A549 (cell line): ENCODE measurements around the gene VWF. TPM values are rescaled to one million over a fixed set of nuclear protein-coding genes. Genes with fewer than 3 reads are reported as not detected.

Experiments used
- ATAC-seq, 2 experiments: fragments of 200-7000 bp in 1 of 2; fragments of >200 bp in 1 of 2; cut with Nextera tagmentation in 1 of 2; cut with Tn5 transposase in 1 of 2; 3 replicates each; pipeline versions ENCODE4 v1.8.0 to v1.9.1; 2018 to 2020; ENCODE audit warnings: mild to moderate bottlenecking in 1 of 2, moderate library complexity in 1 of 2
- CTCF ChIA-PET: fragments of 300-600 bp; sonication (Branson Sonifier 250); formaldehyde crosslinking; extraction: SDS; loops from one replicate; lab custom pipeline; 2021; ENCODE audit warnings: antibody characterized with exemption, inconsistent platforms; lab: Yijun Ruan, JAX
- POLR2A ChIA-PET: fragments of 350-600 bp; formaldehyde crosslinking; extraction: SDS; loops from one replicate; lab custom pipeline; 2021; ENCODE audit warnings: antibody characterized with exemption, inconsistent platforms; lab: Yijun Ruan, JAX
- DNase-seq, 2 experiments: peaks; one replicate each; pipeline versions ENCODE4 v3.0.0 to v3.0.0-alpha.2; 2011 to 2016; ENCODE audit warnings: low read depth in 1 of 2, low spot score in 1 of 2
- FAIRE-seq: peaks from 2 replicates; lab custom pipeline; 2011; peaks lifted over from hg19 to GRCh38; lab: Jason Lieb, UNC
- H3K27ac ChIP-seq, 2 experiments: fragments of >200 bp; sonication (Bioruptor Twin); formaldehyde crosslinking; 3 replicates each; pipeline ENCODE4 v1.5.1; 2016 to 2017
- H3K4me1 ChIP-seq: fragments of >200 bp; sonication (Bioruptor Twin); formaldehyde crosslinking; 3 replicates; pipeline ENCODE4 v1.6.1; 2016
- H3K4me2 ChIP-seq: fragments of >200 bp; sonication (Bioruptor Twin); formaldehyde crosslinking; 3 replicates; pipeline ENCODE4 v1.6.1; 2016
- H3K4me3 ChIP-seq: fragments of >200 bp; sonication (Bioruptor Twin); formaldehyde crosslinking; 3 replicates; pipeline ENCODE4 v1.5.1; 2016
- H3K9me3 ChIP-seq: fragments of >200 bp; sonication (Bioruptor Twin); formaldehyde crosslinking; 3 replicates; pipeline ENCODE4 v1.6.1; 2016
- CHD4 ChIP-seq: fragments of 200-600 bp; sonication (generic); IDR thresholded peaks from 2 replicates; pipeline ENCODE4 v1.6.1; 2016; ENCODE audit warnings: antibody characterized with exemption, mild to moderate bottlenecking, borderline replicate concordance
- EHMT2 ChIP-seq: fragments of 200-600 bp; sonication (generic); IDR thresholded peaks from 2 replicates; pipeline ENCODE4 v1.6.1; 2016; ENCODE audit warnings: antibody characterized with exemption, low read depth, mild to moderate bottlenecking, moderate library complexity
- GATA3 ChIP-seq: IDR thresholded peaks from 2 replicates; pipeline ENCODE4 v1.6.1; 2012; ENCODE audit warnings: borderline replicate concordance
- HEYL ChIP-seq: fragments of 250-450 bp; sonication (Bioruptor Pico); IDR thresholded peaks from 2 replicates; pipeline ENCODE4 v1.8.0; 2021; ENCODE audit warnings: mild to moderate bottlenecking, moderate library complexity
- HOXA7 ChIP-seq: fragments of 250-450 bp; sonication (Bioruptor Pico); IDR thresholded peaks from 2 replicates; pipeline ENCODE4 v1.5.0; 2020; ENCODE audit warnings: mild to moderate bottlenecking, moderate library complexity
- NPAS2 ChIP-seq: fragments of 250-450 bp; sonication (Bioruptor Pico); IDR thresholded peaks from 2 replicates; pipeline ENCODE4 v1.8.0; 2022; ENCODE audit warnings: mild to moderate bottlenecking, moderate library complexity, borderline replicate concordance
- NR3C1 ChIP-seq: fragments of >200 bp; sonication (Bioruptor Twin); formaldehyde crosslinking; IDR thresholded peaks from 3 replicates; pipeline ENCODE4 v1.6.1; 2017
- POLR2A ChIP-seq: IDR thresholded peaks from 2 replicates; pipeline ENCODE4 v1.6.1; 2012; ENCODE audit warnings: mild to moderate bottlenecking, low read length
- POLR2AphosphoS2 ChIP-seq: conservative IDR thresholded peaks from 2 replicates; pipeline ENCODE4 v1.6.1; 2012; ENCODE audit warnings: low read length, improper control_type of control experiment, inconsistent platforms
- RAD21 ChIP-seq, 2 experiments: fragments of >200 bp in 1 of 2; sonication (Bioruptor Twin) in 1 of 2; formaldehyde crosslinking in 1 of 2; IDR thresholded peaks in 1 of 2; conservative IDR thresholded peaks in 1 of 2; 2 replicates in 1 of 2; 3 replicates in 1 of 2; pipeline ENCODE4 v1.6.1; 2012 to 2018; ENCODE audit warnings: inconsistent platforms in 1 of 2
- RARB ChIP-seq: fragments of 250-450 bp; sonication (Bioruptor Pico); IDR thresholded peaks from 2 replicates; pipeline ENCODE4 v1.8.0; 2021; ENCODE audit warnings: mild to moderate bottlenecking, moderate library complexity
- RCOR1 ChIP-seq: fragments of 150-350 bp; IDR thresholded peaks from 2 replicates; pipeline ENCODE4 v1.6.1; 2014; ENCODE audit warnings: antibody characterized with exemption, low read length, low read depth
- ZSCAN20 ChIP-seq: fragments of 250-450 bp; sonication (Bioruptor Pico); IDR thresholded peaks from 2 replicates; pipeline ENCODE4 v1.8.0; 2022; ENCODE audit warnings: mild to moderate bottlenecking, moderate library complexity
- WGBS: methylation state at CpG from one replicate; pipeline ENCODE4 v1.1.6; 2017; ENCODE audit errors: missing lambda C conversion rate; 5-methylcytosine and 5-hydroxymethylcytosine counted together
- polyA plus RNA-seq, 4 experiments: library from polyadenylated mRNA; depleted of rRNA in 3 of 4; stranded (reverse); fragments of >200 nt; fragmentation: RNase III in 1 of 4; extraction: RNeasy Plus Mini Kit Qiagen cat#74134 plus additional on column Dnase treatment in 1 of 4; gene quantifications; 2 replicates in 3 of 4; 3 replicates in 1 of 4; pipeline ENCODE4 v1.2.3, GENCODE V29; 2011 to 2017
- TF ChIP-seq, protein P1 (sequence below): fragments of 450-650 bp; IDR thresholded peaks from 2 replicates; pipeline ENCODE4 v1.6.1; 2014; ENCODE audit warnings: antibody characterized with exemption
- TF ChIP-seq, protein P2 (sequence below): fragments of 250-450 bp; sonication (Bioruptor Pico); IDR thresholded peaks from 2 replicates; pipeline ENCODE4 v1.5.0; 2020; ENCODE audit warnings: low read depth, mild to moderate bottlenecking, moderate library complexity
- TF ChIP-seq, protein P3 (sequence below): fragments of >200 bp; sonication (Bioruptor Twin); formaldehyde crosslinking; IDR thresholded peaks from 3 replicates; pipeline ENCODE4 v1.5.1; 2016
- TF ChIP-seq, protein P4 (sequence below): fragments of >200 bp; sonication (Bioruptor Twin); formaldehyde crosslinking; IDR thresholded peaks from 3 replicates; pipeline ENCODE4 v1.6.1; 2016

Gene VWF
- polyA plus RNA-seq, 2 of the 4 experiments (the other 2 are of a cell fraction), result 0.01 TPM; not detected in 1

GRCh38 chr12:6125310-6125608, 789 bp upstream of the VWF start (continued):
- TF ChIP-seq, protein P1, sequence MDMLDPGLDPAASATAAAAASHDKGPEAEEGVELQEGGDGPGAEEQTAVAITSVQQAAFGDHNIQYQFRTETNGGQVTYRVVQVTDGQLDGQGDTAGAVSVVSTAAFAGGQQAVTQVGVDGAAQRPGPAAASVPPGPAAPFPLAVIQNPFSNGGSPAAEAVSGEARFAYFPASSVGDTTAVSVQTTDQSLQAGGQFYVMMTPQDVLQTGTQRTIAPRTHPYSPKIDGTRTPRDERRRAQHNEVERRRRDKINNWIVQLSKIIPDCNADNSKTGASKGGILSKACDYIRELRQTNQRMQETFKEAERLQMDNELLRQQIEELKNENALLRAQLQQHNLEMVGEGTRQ, result no peak
- no peak for TF ChIP-seq POLR2AphosphoS2
- TF ChIP-seq HEYL, result no peak
- TF ChIP-seq HOXA7, result no peak
- TF ChIP-seq NPAS2 (CRISPR knock-in tag), result no peak
- no peak for TF ChIP-seq POLR2A
- TF ChIP-seq RARB (CRISPR knock-in tag), result no peak

- Histone ChIP-seq H3K27ac (no peak overlapping the region), H3K4me3 (no peak overlapping the region), H3K4me1 (no peaks in the 10 kb centered on the region), H3K4me2 (no peak overlapping the region), H3K9me3 (no peaks in the 10 kb centered on the region)
- ATAC-seq, result no peak
- POLR2A ChIA-PET, result no interaction called here
- WGBS, result 53% methylated on average over 9 of the region's 9 CpGs
- no peak for DNase-seq
- no peak for FAIRE-seq
- CTCF ChIA-PET, result interaction anchor here (1.2 kb wide), 1 partner anchor 72 kb away, joined by 3 read pairs; no protein-coding TSS in a partner anchor
- TF ChIP-seq RCOR1 (no peak), ZSCAN20 (no peak), GATA3 (no peak)
Measured at GRCh38 chr12:6123258-6123657, 1.2 kb downstream of the VWF start.

GRCh38 chr12:6122201-6122600, 2.3 kb downstream of the VWF start:
- no peak for FAIRE-seq
- DNase-seq, result no peak
- no peak overlapping the region for H3K27ac ChIP-seq
- ChIA-PET CTCF (interaction anchor here (0.7 to 1.3 kb wide), 2 partner anchors 29 to 273 kb away, joined by 3 read pairs; no protein-coding TSS in a partner anchor), POLR2A (no interaction called here)
- no peaks in the 10 kb centered on the region for H3K9me3 ChIP-seq
- no peak for ATAC-seq
- no peaks in the 10 kb centered on the region for H3K4me1 ChIP-seq
- no peak overlapping the region for H3K4me3 ChIP-seq
- WGBS, result 63% methylated on average over 4 of the region's 4 CpGs
- no peak overlapping the region for H3K4me2 ChIP-seq
- TF ChIP-seq RAD21 (conservative IDR thresholded peaks at IDR 0.05 in 1 of 2, IDR thresholded peaks at IDR 0.05 in 1 of 2) (no peak), EHMT2 (no peak), CHD4 (no peak), POLR2A (no peak), NR3C1 (no peak), HOXA7 (no peak)
- TF ChIP-seq, protein P2, sequence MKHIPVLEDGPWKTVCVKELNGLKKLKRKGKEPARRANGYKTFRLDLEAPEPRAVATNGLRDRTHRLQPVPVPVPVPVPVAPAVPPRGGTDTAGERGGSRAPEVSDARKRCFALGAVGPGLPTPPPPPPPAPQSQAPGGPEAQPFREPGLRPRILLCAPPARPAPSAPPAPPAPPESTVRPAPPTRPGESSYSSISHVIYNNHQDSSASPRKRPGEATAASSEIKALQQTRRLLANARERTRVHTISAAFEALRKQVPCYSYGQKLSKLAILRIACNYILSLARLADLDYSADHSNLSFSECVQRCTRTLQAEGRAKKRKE (CRISPR knock-in tag), result no peak
- TF ChIP-seq, protein P1, result no peak
- TF ChIP-seq, protein P3, sequence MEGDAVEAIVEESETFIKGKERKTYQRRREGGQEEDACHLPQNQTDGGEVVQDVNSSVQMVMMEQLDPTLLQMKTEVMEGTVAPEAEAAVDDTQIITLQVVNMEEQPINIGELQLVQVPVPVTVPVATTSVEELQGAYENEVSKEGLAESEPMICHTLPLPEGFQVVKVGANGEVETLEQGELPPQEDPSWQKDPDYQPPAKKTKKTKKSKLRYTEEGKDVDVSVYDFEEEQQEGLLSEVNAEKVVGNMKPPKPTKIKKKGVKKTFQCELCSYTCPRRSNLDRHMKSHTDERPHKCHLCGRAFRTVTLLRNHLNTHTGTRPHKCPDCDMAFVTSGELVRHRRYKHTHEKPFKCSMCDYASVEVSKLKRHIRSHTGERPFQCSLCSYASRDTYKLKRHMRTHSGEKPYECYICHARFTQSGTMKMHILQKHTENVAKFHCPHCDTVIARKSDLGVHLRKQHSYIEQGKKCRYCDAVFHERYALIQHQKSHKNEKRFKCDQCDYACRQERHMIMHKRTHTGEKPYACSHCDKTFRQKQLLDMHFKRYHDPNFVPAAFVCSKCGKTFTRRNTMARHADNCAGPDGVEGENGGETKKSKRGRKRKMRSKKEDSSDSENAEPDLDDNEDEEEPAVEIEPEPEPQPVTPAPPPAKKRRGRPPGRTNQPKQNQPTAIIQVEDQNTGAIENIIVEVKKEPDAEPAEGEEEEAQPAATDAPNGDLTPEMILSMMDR, result no peak
- TF ChIP-seq, protein P4, sequence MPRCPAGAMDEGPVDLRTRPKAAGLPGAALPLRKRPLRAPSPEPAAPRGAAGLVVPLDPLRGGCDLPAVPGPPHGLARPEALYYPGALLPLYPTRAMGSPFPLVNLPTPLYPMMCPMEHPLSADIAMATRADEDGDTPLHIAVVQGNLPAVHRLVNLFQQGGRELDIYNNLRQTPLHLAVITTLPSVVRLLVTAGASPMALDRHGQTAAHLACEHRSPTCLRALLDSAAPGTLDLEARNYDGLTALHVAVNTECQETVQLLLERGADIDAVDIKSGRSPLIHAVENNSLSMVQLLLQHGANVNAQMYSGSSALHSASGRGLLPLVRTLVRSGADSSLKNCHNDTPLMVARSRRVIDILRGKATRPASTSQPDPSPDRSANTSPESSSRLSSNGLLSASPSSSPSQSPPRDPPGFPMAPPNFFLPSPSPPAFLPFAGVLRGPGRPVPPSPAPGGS, result no peak
